Measurements from ENCODE around the gene MAPK4. TPM values are rescaled to one million over a fixed set of nuclear protein-coding genes. Genes with fewer than 3 reads are reported as not detected.
"Not testable (repeated sequence)": the region's sequence is repeated elsewhere in the genome, so short reads cannot be mapped to it uniquely, and the experiment has no call there.

Gene MAPK4
- total RNA-seq, 2 donors from 2014 or later = 2.0 to 3.8 TPM

GRCh38 chr18:50545936-50546335, 14.0 kb upstream of the MAPK4 start:
- Mint-ChIP-seq H3K9me3 (no peaks in the 10 kb centered on the region), H3K4me3 (no peak overlapping the region), H3K36me3 (ENCODE audit: low read depth) (no peaks in the 10 kb centered on the region), H3K27ac (no peak overlapping the region), H3K4me1 (peaks cover 2% of the 10 kb centered on the region), H3K27me3 (ENCODE audit: insufficient read depth) (peaks cover 24% of the 10 kb centered on the region)
- whole genome bisulfite sequencing, 2 experiments (ENCODE audit: insufficient coverage in 1 of 2, insufficient read length in 1 of 2) = 87 to 89% methylated on average over 14 to 19 of the region's 19 CpGs
- TF ChIP-seq CTCF (conservative IDR thresholded peaks at IDR 0.05) = no peak
- Histone ChIP-seq H3K27me3 (ENCODE audit: control insufficient read depth, insufficient read depth, low read length, poor library complexity, severe bottlenecking) (peaks cover 15% of the 10 kb centered on the region), H3K4me3 (ENCODE audit: low read length) (no peak overlapping the region), H3K36me3 (ENCODE audit: control insufficient read depth, insufficient read depth, low read length) (no peaks in the 10 kb centered on the region), H3K4me1 (ENCODE audit: control insufficient read depth, insufficient read depth, low read length) (no peaks in the 10 kb centered on the region), H3K9ac (ENCODE audit: extremely low read depth, low read length, poor library complexity, severe bottlenecking) (no peak overlapping the region), H3K9me3 (ENCODE audit: control insufficient read depth, low read length) (peaks cover 7% of the 10 kb centered on the region), H3K27ac (ENCODE audit: low read depth, low read length) (no peak overlapping the region)
- no peak for DNase-seq

GRCh38 chr18:50548160-50548559, 11.7 kb upstream of the MAPK4 start:
- no peak overlapping the region for H3K27ac ChIP-seq (ENCODE audit: low read depth, low read length)
- H3K9me3 ChIP-seq (ENCODE audit: control insufficient read depth, low read length) = peaks cover 7% of the 10 kb centered on the region
- H3K27ac Mint-ChIP-seq = no peak overlapping the region
- H3K36me3 ChIP-seq (ENCODE audit: control insufficient read depth, insufficient read depth, low read length) = no peaks in the 10 kb centered on the region
- no peak overlapping the region for H3K9ac ChIP-seq (ENCODE audit: extremely low read depth, low read length, poor library complexity, severe bottlenecking)
- no peaks in the 10 kb centered on the region for H3K9me3 Mint-ChIP-seq
- no peaks in the 10 kb centered on the region for H3K36me3 Mint-ChIP-seq (ENCODE audit: low read depth)
- H3K4me1 Mint-ChIP-seq = no peaks in the 10 kb centered on the region
- H3K4me1 ChIP-seq (ENCODE audit: control insufficient read depth, insufficient read depth, low read length) = no peaks in the 10 kb centered on the region
- H3K4me3 ChIP-seq (ENCODE audit: low read length) = no peak overlapping the region
- 92% methylated on average over 1 of the region's 1 CpG for WGBS, 2 experiments (ENCODE audit: insufficient coverage in 1 of 2, insufficient read length in 1 of 2)
- H3K27me3 ChIP-seq (ENCODE audit: control insufficient read depth, insufficient read depth, low read length, poor library complexity, severe bottlenecking) = peaks cover 25% of the 10 kb centered on the region
- peaks cover 24% of the 10 kb centered on the region for H3K27me3 Mint-ChIP-seq (ENCODE audit: insufficient read depth)
- no peak for TF ChIP-seq CTCF (conservative IDR thresholded peaks at IDR 0.05)
- no peak overlapping the region for H3K4me3 Mint-ChIP-seq
- no peak for DNase-seq

- not testable (repeated sequence) for H3K27ac ChIP-seq (ENCODE audit: low read depth, low read length); H3K9me3 ChIP-seq (ENCODE audit: control insufficient read depth, low read length); H3K9me3 Mint-ChIP-seq; H3K9ac ChIP-seq (ENCODE audit: extremely low read depth, low read length, poor library complexity, severe bottlenecking); DNase-seq; H3K4me1 ChIP-seq (ENCODE audit: control insufficient read depth, insufficient read depth, low read length); H3K4me1 Mint-ChIP-seq; H3K4me3 ChIP-seq (ENCODE audit: low read length); H3K4me3 Mint-ChIP-seq; H3K27ac Mint-ChIP-seq; H3K36me3 ChIP-seq (ENCODE audit: control insufficient read depth, insufficient read depth, low read length); H3K36me3 Mint-ChIP-seq (ENCODE audit: low read depth)
- H3K27me3 ChIP-seq (ENCODE audit: control insufficient read depth, insufficient read depth, low read length, poor library complexity, severe bottlenecking) = peaks cover 47% of the 10 kb centered on the region
- peaks cover 52% of the 10 kb centered on the region for H3K27me3 Mint-ChIP-seq (ENCODE audit: insufficient read depth)
- 83% methylated on average over 1 of the region's 1 CpG; no CpG with 5 or more reads in 1 of the 2 experiments for WGBS, 2 experiments (ENCODE audit: insufficient coverage in 1 of 2, insufficient read length in 1 of 2)
Measured at GRCh38 chr18:50551651-50552050, 8.2 kb upstream of the MAPK4 start.

GRCh38 chr18:50558157-50558556, 1.7 kb upstream of the MAPK4 start:
- Mint-ChIP-seq H3K36me3 (ENCODE audit: low read depth) (no peaks in the 10 kb centered on the region), H3K27me3 (ENCODE audit: insufficient read depth) (peaks cover 82% of the 10 kb centered on the region), H3K9me3 (no peaks in the 10 kb centered on the region), H3K4me3 (no peak overlapping the region), H3K27ac (no peak overlapping the region), H3K4me1 (peaks cover 4% of the 10 kb centered on the region)
- Histone ChIP-seq H3K27me3 (ENCODE audit: control insufficient read depth, insufficient read depth, low read length, poor library complexity, severe bottlenecking) (peaks cover 77% of the 10 kb centered on the region), H3K36me3 (ENCODE audit: control insufficient read depth, insufficient read depth, low read length) (no peaks in the 10 kb centered on the region), H3K9ac (ENCODE audit: extremely low read depth, low read length, poor library complexity, severe bottlenecking) (no peak overlapping the region), H3K27ac (ENCODE audit: low read depth, low read length) (no peak overlapping the region), H3K9me3 (ENCODE audit: control insufficient read depth, low read length) (no peaks in the 10 kb centered on the region), H3K4me1 (ENCODE audit: control insufficient read depth, insufficient read depth, low read length) (no peaks in the 10 kb centered on the region), H3K4me3 (ENCODE audit: low read length) (no peak overlapping the region)
- TF ChIP-seq CTCF (conservative IDR thresholded peaks at IDR 0.05) = no peak
- 84 to 86% methylated on average over 6 to 9 of the region's 10 CpGs for WGBS, 2 experiments (ENCODE audit: insufficient coverage in 1 of 2, insufficient read length in 1 of 2)
- DNase-seq = no peak

All from endodermal cell (in vitro differentiated cells).